SK-N-SH (cell line): ENCODE results near the gene CD38. TPM values are rescaled to one million over a fixed set of nuclear protein-coding genes. Genes with fewer than 3 reads are reported as not detected.

Experiments used
- CTCF ChIA-PET: fragments of 300-600, 350-600 bp; formaldehyde crosslinking; extraction: SDS; loops from one replicate; lab custom pipeline; 2021; lab: Yijun Ruan, JAX
- POLR2A ChIA-PET: fragments of 350-600 bp; sonication (Branson Sonifier 250); formaldehyde crosslinking; extraction: SDS; loops from one replicate; lab custom pipeline; 2020; ENCODE audit warnings: antibody characterized with exemption, inconsistent platforms; lab: Yijun Ruan, JAX
- DNase-seq: peaks from one replicate; pipeline ENCODE4 v3.0.0; 2012
- H2AFZ ChIP-seq: fragments of 200-600 bp; sonication (generic); 2 replicates; pipeline ENCODE4 v1.8.1; 2016; ENCODE audit warnings: antibody characterized with exemption, mild to moderate bottlenecking, low read depth
- H3F3A ChIP-seq: fragments of 200-600 bp; sonication (generic); replicated peaks from 2 replicates; pipeline ENCODE3; 2016; ENCODE audit warnings: antibody characterized with exemption, mild to moderate bottlenecking; ENCODE audit not compliant: insufficient read depth
- H3K27ac ChIP-seq, 2 experiments: fragments of 200-500 bp in 1 of 2; fragments of 200-600 bp in 1 of 2; sonication (Bioruptor generic) in 1 of 2; sonication (generic), shearing (Covaris generic) in 1 of 2; 2 replicates each; pipeline versions ENCODE4 v1.5.1 to v1.6.1; 2014 to 2016; ENCODE audit warnings: low read depth in 2 of 2, inconsistent platforms in 1 of 2, low read length in 1 of 2, mild to moderate bottlenecking in 1 of 2, mixed read lengths in 1 of 2
- H3K27me3 ChIP-seq: fragments of 200-600 bp; sonication (generic), shearing (Covaris generic); 2 replicates; pipeline ENCODE4 v1.6.1; 2016; ENCODE audit warnings: mixed run types; ENCODE audit not compliant: insufficient read depth
- H3K36me3 ChIP-seq, 2 experiments: fragments of 200-500 bp in 1 of 2; fragments of 200-600 bp in 1 of 2; sonication (Bioruptor generic) in 1 of 2; sonication (generic) in 1 of 2; replicated peaks in 1 of 2; 2 replicates each; pipeline versions ENCODE3 to v1.5.1; 2014 to 2016; ENCODE audit warnings: low read length in 1 of 2, mild to moderate bottlenecking in 1 of 2; ENCODE audit not compliant: insufficient read depth in 2 of 2, control insufficient read depth in 1 of 2
- H3K4me1 ChIP-seq, 2 experiments: fragments of 200-500 bp in 1 of 2; fragments of 200-600 bp in 1 of 2; sonication (Bioruptor generic) in 1 of 2; sonication (generic), shearing (Covaris generic) in 1 of 2; 2 replicates each; pipeline versions ENCODE4 v1.5.1 to v1.6.1; 2014 to 2016; ENCODE audit warnings: low read depth in 1 of 2, low read length in 1 of 2, mixed run types in 1 of 2; ENCODE audit not compliant: insufficient read depth in 2 of 2, control insufficient read depth in 1 of 2
- H3K4me2 ChIP-seq: fragments of 200-600 bp; sonication (generic), shearing (Covaris generic); 2 replicates; pipeline ENCODE4 v1.6.1; 2017; ENCODE audit warnings: mixed run types
- H3K4me3 ChIP-seq, 2 experiments: fragments of 200-500 bp in 1 of 2; fragments of 200-600 bp in 1 of 2; sonication (Bioruptor generic) in 1 of 2; sonication (generic), shearing (Covaris generic) in 1 of 2; 2 replicates each; pipeline versions ENCODE4 v1.5.1 to v1.8.1; 2014 to 2016; ENCODE audit warnings: low read depth in 2 of 2, inconsistent platforms in 1 of 2, low read length in 1 of 2, mild to moderate bottlenecking in 1 of 2, mixed read lengths in 1 of 2, moderate library complexity in 1 of 2
- H3K79me2 ChIP-seq: fragments of 200-600 bp; sonication (generic); 2 replicates; pipeline ENCODE4 v1.8.1; 2017; ENCODE audit warnings: mild to moderate bottlenecking; ENCODE audit not compliant: insufficient read depth
- H3K9ac ChIP-seq: fragments of 200-600 bp; sonication (generic); 2 replicates; pipeline ENCODE4 v1.6.1; 2017; ENCODE audit warnings: mixed run types
- H3K9me2 ChIP-seq: fragments of 200-600 bp; sonication (generic); 2 replicates; pipeline ENCODE4 v1.6.1; 2017; ENCODE audit warnings: mixed run types
- H3K9me3 ChIP-seq: fragments of 200-600 bp; sonication (generic); 2 replicates; pipeline ENCODE4 v1.6.1; 2017; ENCODE audit warnings: mixed run types, mild to moderate bottlenecking, moderate library complexity
- H4K20me1 ChIP-seq: fragments of 200-600 bp; sonication (generic); 2 replicates; pipeline ENCODE4 v1.6.1; 2017; ENCODE audit warnings: mild to moderate bottlenecking, mixed run types; ENCODE audit not compliant: insufficient read depth
- CHD2 ChIP-seq: fragments of 150-350 bp; IDR thresholded peaks from 2 replicates; pipeline ENCODE4 v1.6.1; 2018; ENCODE audit warnings: low read length; ENCODE audit not compliant: partially characterized antibody
- ELF1 ChIP-seq: IDR thresholded peaks from 2 replicates; pipeline ENCODE4 v1.4.0; 2012
- EP300 ChIP-seq, 2 experiments: IDR thresholded peaks; 2 replicates each; pipeline versions ENCODE4 v1.4.0 to v1.6.1; 2012; ENCODE audit warnings: borderline replicate concordance in 1 of 2, low read depth in 1 of 2, low read length in 1 of 2
- GABPA ChIP-seq: IDR thresholded peaks from 2 replicates; pipeline ENCODE4 v1.4.0; 2012; ENCODE audit warnings: low read depth, mild to moderate bottlenecking
- GATA2 ChIP-seq: sonication (generic); formaldehyde crosslinking; IDR thresholded peaks from 2 replicates; pipeline ENCODE4 v1.5.0; 2020; ENCODE audit warnings: mild to moderate bottlenecking, missing genetic modification reagents
- MEF2A ChIP-seq: IDR thresholded peaks from 2 replicates; pipeline ENCODE4 v1.4.0; 2012; ENCODE audit warnings: low read depth, borderline replicate concordance
- MXI1 ChIP-seq: IDR thresholded peaks from 2 replicates; pipeline ENCODE4 v1.6.1; 2012; ENCODE audit warnings: mild to moderate bottlenecking, low read depth, low read length, improper control_type of control experiment
- POLR2AphosphoS5 ChIP-seq: IDR thresholded peaks from 2 replicates; pipeline ENCODE4 v1.6.1; 2012; ENCODE audit warnings: low read depth, low read length
- RFX5 ChIP-seq: IDR thresholded peaks from 2 replicates; pipeline ENCODE4 v1.6.1; 2012; ENCODE audit warnings: mild to moderate bottlenecking, improper control_type of control experiment, low read length
- RXRA ChIP-seq: IDR thresholded peaks from 2 replicates; pipeline ENCODE4 v1.4.0; 2012; ENCODE audit warnings: low read depth, mild to moderate bottlenecking, borderline replicate concordance
- SIN3A ChIP-seq: IDR thresholded peaks from 2 replicates; pipeline ENCODE4 v1.6.1; 2012; ENCODE audit warnings: low read depth, mild to moderate bottlenecking, low read length, moderate library complexity, borderline replicate concordance
- TAF1 ChIP-seq: IDR thresholded peaks from 2 replicates; pipeline ENCODE4 v1.6.1; 2012; ENCODE audit warnings: low read depth, mild to moderate bottlenecking, low read length, moderate library complexity, borderline replicate concordance
- TEAD4 ChIP-seq: IDR thresholded peaks from 2 replicates; pipeline ENCODE4 v1.4.0; 2012; ENCODE audit warnings: mild to moderate bottlenecking, borderline replicate concordance; ENCODE audit not compliant: insufficient read depth
- WGBS: methylation state at CpG from one replicate; pipeline ENCODE4 v1.1.6; 2017; ENCODE audit warnings: low lambda C conversion rate; 5-methylcytosine and 5-hydroxymethylcytosine counted together
- polyA plus RNA-seq, 3 experiments: library from polyadenylated mRNA; depleted of rRNA; stranded (reverse); fragments of >200 nt; gene quantifications; 2 replicates each; pipeline ENCODE4 v1.2.3, GENCODE V29; 2012
- TF ChIP-seq, protein P1 (sequence below): fragments of 150-350 bp; IDR thresholded peaks from 2 replicates; pipeline ENCODE4 v1.6.1; 2017; ENCODE audit warnings: antibody characterized with exemption, low read length, low read depth, borderline replicate concordance
- TF ChIP-seq, protein P2 (sequence below): IDR thresholded peaks from 2 replicates; pipeline ENCODE4 v1.4.0; 2012; ENCODE audit warnings: low read depth, borderline replicate concordance

Gene CD38
- polyA plus RNA-seq, 1 of the 3 experiments (the other 2 are of a cell fraction) = 0.02 TPM

DNA sequence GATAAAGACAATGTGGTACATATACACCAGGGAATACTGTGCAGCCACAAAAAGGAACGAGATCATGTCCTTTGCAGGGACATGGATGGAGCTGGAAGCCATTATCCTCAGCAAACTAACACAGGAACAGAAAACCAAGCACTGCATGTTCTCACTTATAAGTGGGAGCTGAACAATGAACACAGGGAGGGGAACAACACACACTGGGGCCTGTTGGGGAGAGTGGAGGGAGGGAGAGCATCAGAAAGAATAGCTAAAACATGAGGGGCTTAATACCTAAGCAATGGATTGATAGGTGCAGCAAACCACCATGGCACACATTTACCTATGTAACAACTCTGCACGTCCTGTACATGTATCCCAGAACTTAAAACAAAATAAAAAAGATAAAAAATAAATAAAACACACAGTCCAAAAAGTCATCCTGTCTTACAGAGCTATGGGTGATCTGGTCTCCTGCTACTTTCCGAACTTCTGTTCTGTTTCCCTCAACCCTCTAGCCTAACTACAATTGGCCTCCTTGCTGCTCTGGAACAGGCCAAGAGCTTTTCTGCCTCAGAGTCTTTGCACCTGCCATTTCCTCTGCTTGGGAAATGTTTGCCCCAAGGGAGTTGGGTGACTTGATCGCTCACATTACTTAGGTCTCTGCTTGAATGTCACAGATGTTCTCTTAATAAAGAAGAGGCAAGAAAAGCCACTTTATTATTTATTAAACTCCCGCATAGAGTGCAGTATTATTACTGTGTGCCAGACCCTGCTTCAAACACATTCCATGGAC, 1.1 kb upstream of the CD38 start:
- ChIA-PET CTCF (interaction anchor here (0.7 to 1.4 kb wide), 3 partner anchors 10 to 225 kb away, joined by 3 to 7 read pairs (median 3); no protein-coding TSS in a partner anchor), POLR2A (no interaction called here)
- WGBS = 76% methylated on average over 5 of the region's 5 CpGs
- no peak overlapping the region for H3K27ac ChIP-seq
- DNase-seq = no peak
- no peaks in the 10 kb centered on the region for H3K79me2 ChIP-seq
- no peak overlapping the region for H3K4me2 ChIP-seq
- no peaks in the 10 kb centered on the region for H4K20me1 ChIP-seq
- H2AFZ ChIP-seq = no peak overlapping the region
- no peaks in the 10 kb centered on the region for H3K9me3 ChIP-seq
- H3K4me1 ChIP-seq = peaks cover 0 to 10% of the 10 kb centered on the region in 2 experiments; a peak in 2 of 4 replicates
- no peaks in the 10 kb centered on the region for H3K9me2 ChIP-seq
- no peaks in the 10 kb centered on the region for H3K36me3 ChIP-seq
- no peak overlapping the region for H3K9ac ChIP-seq
- H3K4me3 ChIP-seq = no peak overlapping the region
- no peak for TF ChIP-seq MXI1
- no peak for TF ChIP-seq RFX5
- no peak for TF ChIP-seq EP300 (IDR thresholded peaks at IDR 0.05; ENCODE audit: borderline replicate concordance in 1 of 2, low read depth in 1 of 2, low read length in 1 of 2)
- TF ChIP-seq, protein P1, sequence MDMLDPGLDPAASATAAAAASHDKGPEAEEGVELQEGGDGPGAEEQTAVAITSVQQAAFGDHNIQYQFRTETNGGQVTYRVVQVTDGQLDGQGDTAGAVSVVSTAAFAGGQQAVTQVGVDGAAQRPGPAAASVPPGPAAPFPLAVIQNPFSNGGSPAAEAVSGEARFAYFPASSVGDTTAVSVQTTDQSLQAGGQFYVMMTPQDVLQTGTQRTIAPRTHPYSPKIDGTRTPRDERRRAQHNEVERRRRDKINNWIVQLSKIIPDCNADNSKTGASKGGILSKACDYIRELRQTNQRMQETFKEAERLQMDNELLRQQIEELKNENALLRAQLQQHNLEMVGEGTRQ = no peak
- TF ChIP-seq GABPA = no peak
- no peak for TF ChIP-seq POLR2AphosphoS5
- TF ChIP-seq CHD2 = no peak
- TF ChIP-seq, protein P2, sequence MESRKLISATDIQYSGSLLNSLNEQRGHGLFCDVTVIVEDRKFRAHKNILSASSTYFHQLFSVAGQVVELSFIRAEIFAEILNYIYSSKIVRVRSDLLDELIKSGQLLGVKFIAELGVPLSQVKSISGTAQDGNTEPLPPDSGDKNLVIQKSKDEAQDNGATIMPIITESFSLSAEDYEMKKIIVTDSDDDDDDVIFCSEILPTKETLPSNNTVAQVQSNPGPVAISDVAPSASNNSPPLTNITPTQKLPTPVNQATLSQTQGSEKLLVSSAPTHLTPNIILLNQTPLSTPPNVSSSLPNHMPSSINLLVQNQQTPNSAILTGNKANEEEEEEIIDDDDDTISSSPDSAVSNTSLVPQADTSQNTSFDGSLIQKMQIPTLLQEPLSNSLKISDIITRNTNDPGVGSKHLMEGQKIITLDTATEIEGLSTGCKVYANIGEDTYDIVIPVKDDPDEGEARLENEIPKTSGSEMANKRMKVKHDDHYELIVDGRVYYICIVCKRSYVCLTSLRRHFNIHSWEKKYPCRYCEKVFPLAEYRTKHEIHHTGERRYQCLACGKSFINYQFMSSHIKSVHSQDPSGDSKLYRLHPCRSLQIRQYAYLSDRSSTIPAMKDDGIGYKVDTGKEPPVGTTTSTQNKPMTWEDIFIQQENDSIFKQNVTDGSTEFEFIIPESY = no peak
- no peak for TF ChIP-seq SIN3A
- no peak for TF ChIP-seq TEAD4
- TF ChIP-seq TAF1 = no peak
- no peak for TF ChIP-seq RXRA
- TF ChIP-seq GATA2 = no peak
- no peak for TF ChIP-seq MEF2A
- TF ChIP-seq ELF1 = no peak
- no peaks in the 10 kb centered on the region for H3F3A ChIP-seq
- peaks cover 21% of the 10 kb centered on the region for H3K27me3 ChIP-seq
